ENCODE results near the gene PMFBP1. TPM values are rescaled to one million over a fixed set of nuclear protein-coding genes. Genes with fewer than 3 reads are reported as not detected.
A peak's percentile ranks its signal among the peaks of the same experiment; 100 is the strongest.

Gene PMFBP1
- total and polyA plus RNA-seq, 10 of the 15 experiments (the other 5 are each of a cell fraction or from before 2014, with no cell fraction given): 0.40 to 2.3 (median 1.1) TPM

GRCh38 chr16:72112906-72113615 lies 58.9 kb downstream of the PMFBP1 start:
- BruUV-seq (replicated peaks): no TSS peak
- H3K9ac ChIP-seq (ENCODE audit: control insufficient read depth, insufficient read depth, low read length): no peak overlapping the region

GRCh38 chr16:72112452-72112792 lies 59.5 kb downstream of the PMFBP1 start:
- H3K9me3 ChIP-seq (replicated peaks; ENCODE audit: control insufficient read depth, insufficient read depth, low read length): no peaks in the 10 kb centered on the region
- DNase-seq (ENCODE audit: low read depth, low spot score) (no peak), FAIRE-seq (no peak), ATAC-seq (no peak)
- H3K4me3 ChIP-seq: no peak overlapping the region
- H3K4me1 ChIP-seq (ENCODE audit: control insufficient read depth, insufficient read depth, low read length): no peaks in the 10 kb centered on the region
- H3K27me3 ChIP-seq (replicated peaks in 1 of 2; ENCODE audit: control insufficient read depth in 2 of 2, insufficient read depth in 2 of 2, low read length in 1 of 2): no peaks in the 10 kb centered on the region
- ChIA-PET RAD21 (ENCODE audit: unreplicated experiment) (no interaction called here), POLR2A (no interaction called here), SMC1A (ENCODE audit: uncharacterized antibody, unreplicated experiment) (no interaction called here), CTCF (interaction anchor here (0.9 kb wide), 1 partner anchor 10 kb away, joined by 3 read pairs; no protein-coding TSS in a partner anchor)
- no peak overlapping the region for H2AFZ ChIP-seq (ENCODE audit: control insufficient read depth, low read depth, low read length)
- intact Hi-C loops (cut with micrococcal nuclease; ENCODE audit: unreplicated experiment) (no loop called here), in situ Hi-C loops (cut with MboI) (no loop called here)
- no peaks in the 10 kb centered on the region; the same call in 1 of the 2 replicates for H4K20me1 ChIP-seq (ENCODE audit: control insufficient read depth, insufficient read depth)
- no peak overlapping the region for H3K27ac ChIP-seq (ENCODE audit: control insufficient read depth, insufficient read depth)
- no peak overlapping the region for H3K9ac ChIP-seq (ENCODE audit: control insufficient read depth, insufficient read depth, low read length)
- 96% methylated on average over 15 of the region's 15 CpGs for WGBS (ENCODE audit: insufficient coverage, insufficient replicate concordance, low lambda C conversion rate, missing lambda C conversion rate)
- H3K4me2 ChIP-seq (ENCODE audit: control insufficient read depth, insufficient read depth): no peak overlapping the region
- no TSS peak for BruUV-seq (replicated peaks)
- no peaks in the 10 kb centered on the region for H3K79me2 ChIP-seq (ENCODE audit: control insufficient read depth, insufficient read depth, low read length)
- TF ChIP-seq SIN3A (IDR thresholded peaks at IDR 0.05; ENCODE audit: low read depth, low read length) (no peak), POLR2AphosphoS5 (IDR thresholded peaks at IDR 0.05; ENCODE audit: low read length) (0 out of 2 replicates have a peak, but pooled peaks have one; percentile 1)
- H3K36me3 ChIP-seq (ENCODE audit: control insufficient read depth in 2 of 2, insufficient read depth in 2 of 2, low read length in 1 of 2): peaks cover 22 to 31% of the 10 kb centered on the region in 2 experiments

More at GRCh38 chr16:72112906-72113615, 58.9 kb downstream of the PMFBP1 start:
- ChIA-PET SMC1A (ENCODE audit: uncharacterized antibody, unreplicated experiment) (interaction anchor here (0.6 to 1.2 kb wide), 2 partner anchors 17 to 192 kb away, joined by 3 to 5 read pairs; no protein-coding TSS in a partner anchor), RAD21 (ENCODE audit: unreplicated experiment) (no interaction called here), CTCF (no interaction called here), POLR2A (no interaction called here)
- 89% methylated on average over 7 of the region's 7 CpGs for WGBS (ENCODE audit: insufficient coverage, insufficient replicate concordance, low lambda C conversion rate, missing lambda C conversion rate)
- no peaks in the 10 kb centered on the region for H3K79me2 ChIP-seq (ENCODE audit: control insufficient read depth, insufficient read depth, low read length)
- no peak for FAIRE-seq
- no peak overlapping the region for H3K4me2 ChIP-seq (ENCODE audit: control insufficient read depth, insufficient read depth)
- H3K9me3 ChIP-seq (replicated peaks; ENCODE audit: control insufficient read depth, insufficient read depth, low read length): no peaks in the 10 kb centered on the region
- no peak for DNase-seq (ENCODE audit: low read depth, low spot score)
- no peaks in the 10 kb centered on the region for H3K4me1 ChIP-seq (ENCODE audit: control insufficient read depth, insufficient read depth, low read length)
- peaks cover 18 to 28% of the 10 kb centered on the region in 2 experiments for H3K36me3 ChIP-seq (ENCODE audit: control insufficient read depth in 2 of 2, insufficient read depth in 2 of 2, low read length in 1 of 2)
- no peak overlapping the region for H3K27ac ChIP-seq (ENCODE audit: control insufficient read depth, insufficient read depth)
- in situ Hi-C loops (cut with MboI) (no loop called here), intact Hi-C loops (cut with micrococcal nuclease; ENCODE audit: unreplicated experiment) (no loop called here)
- TF ChIP-seq POLR2AphosphoS5 (IDR thresholded peaks at IDR 0.05; ENCODE audit: low read length) (0 out of 2 replicates have a peak, but pooled peaks have one; percentile 7), BACH1 (IDR thresholded peaks at IDR 0.05; ENCODE audit: borderline replicate concordance) (no peak)
- ATAC-seq: no peak; the same call in 2 of the 3 replicates
- no peak overlapping the region for H3K4me3 ChIP-seq
- H4K20me1 ChIP-seq (ENCODE audit: control insufficient read depth, insufficient read depth): no peaks in the 10 kb centered on the region; the same call in 1 of the 2 replicates
- no peaks in the 10 kb centered on the region for H3K27me3 ChIP-seq (replicated peaks in 1 of 2; ENCODE audit: control insufficient read depth in 2 of 2, insufficient read depth in 2 of 2, low read length in 1 of 2)
- no peak overlapping the region for H2AFZ ChIP-seq (ENCODE audit: control insufficient read depth, low read depth, low read length)
